Peyer's patch (tissue), 4 donors: Measurements from ENCODE around the gene ASB13.

Experiments used
- CTCF ChIP-seq, 6 experiments: fragments of 450-650 bp in 4 of 6; fragments of 200-600 bp in 2 of 6; sonication (generic) in 1 of 6; IDR thresholded peaks; one replicate each; pipeline ENCODE4 v1.5.1; 2017 to 2019; ENCODE audit warnings: antibody characterized with exemption in 6 of 6, mild to moderate bottlenecking in 3 of 6, moderate library complexity in 1 of 6
- POLR2A ChIP-seq, 2 donors: fragments of 450-650 bp; IDR thresholded peaks; one replicate each; pipeline ENCODE4 v1.5.1; 2017; ENCODE audit warnings: antibody characterized with exemption in 2 of 2, mild to moderate bottlenecking in 2 of 2, moderate library complexity in 2 of 2

GRCh38 chr10:5655121-5655520, 11.3 kb downstream of the ASB13 start:
- no peak for TF ChIP-seq CTCF (IDR thresholded peaks at IDR 0.05)
- TF ChIP-seq POLR2A (IDR thresholded peaks at IDR 0.05), result no peak
